Upper lobe of left lung (tissue), 6 donors: ENCODE data around the gene OTOP1. TPM values are rescaled to one million over a fixed set of nuclear protein-coding genes. Genes with fewer than 3 reads are reported as not detected.
A peak's percentile ranks its signal among the peaks of the same experiment; 100 is the strongest.
"Not testable (repeated sequence)": the region's sequence is repeated elsewhere in the genome, so short reads cannot be mapped to it uniquely, and the experiment has no call there.

Experiments
- ATAC-seq, 2 donors: fragments of 200-7000 bp; cut with Tn5 transposase; one replicate each; pipeline ENCODE4 v1.9.1; 2022; ENCODE audit warnings: mild to moderate bottlenecking in 2 of 2, moderate library complexity in 2 of 2; ENCODE audit not compliant: low FRiP score in 2 of 2
- DNase-seq, 2 donors: peaks; one replicate each; pipeline ENCODE4 v3.0.0-alpha.2; 2019 to 2020
- H3K27ac ChIP-seq, 4 donors: fragments of 200-600 bp; sonication (generic); one replicate each; pipeline ENCODE4 v1.5.1; 2016 to 2019
- H3K27me3 ChIP-seq, 4 donors: fragments of 200-600 bp; sonication (generic); one replicate each; pipeline ENCODE4 v1.5.1; 2017 to 2019
- H3K36me3 ChIP-seq, 4 donors: fragments of 200-600 bp; sonication (generic); one replicate each; pipeline ENCODE4 v1.5.1; 2016 to 2019
- H3K4me1 ChIP-seq, 4 donors: fragments of 200-600 bp; sonication (generic); one replicate each; pipeline ENCODE4 v1.5.1; 2018 to 2019
- H3K4me3 ChIP-seq, 4 donors: fragments of 200-600 bp; sonication (generic); one replicate each; pipeline ENCODE4 v1.5.1; 2017 to 2019; ENCODE audit warnings: mild to moderate bottlenecking in 2 of 4, moderate library complexity in 1 of 4
- H3K9me3 ChIP-seq, 4 donors: fragments of 200-600 bp; sonication (generic); one replicate each; pipeline ENCODE4 v1.5.1; 2018 to 2019
- EP300 ChIP-seq, 4 donors: sonication (generic); formaldehyde crosslinking; IDR thresholded peaks; one replicate each; pipeline ENCODE4 v1.5.1; 2017; ENCODE audit warnings: antibody characterized with exemption in 4 of 4, control low read depth in 2 of 4
- POLR2A ChIP-seq, 4 donors: fragments of 450-650 bp; IDR thresholded peaks; one replicate each; pipeline ENCODE4 v1.5.1; 2016 to 2017; ENCODE audit warnings: antibody characterized with exemption in 4 of 4, mild to moderate bottlenecking in 2 of 4
- POLR2AphosphoS5 ChIP-seq, 2 donors: sonication (generic); formaldehyde crosslinking; IDR thresholded peaks; one replicate each; pipeline ENCODE4 v1.5.1; 2017; ENCODE audit warnings: antibody characterized with exemption in 2 of 2
- WGBS, 2 donors: methylation state at CpG; one replicate each; pipeline ENCODE4 v1.1.5; 2017 to 2018; 5-methylcytosine and 5-hydroxymethylcytosine counted together
- total RNA-seq, 6 donors: library from RNA; depleted of rRNA in 4 of 6; stranded (reverse); fragments of >200 nt in 4 of 6; gene quantifications; one replicate each; pipeline versions ENCODE4 v1.1.0 to v1.2.1, GENCODE V29; 2016 to 2021
- TF ChIP-seq, protein P1 (sequence below), 6 experiments: fragments of 450-650 bp in 4 of 6; fragments of 200-600 bp in 2 of 6; sonication (generic) in 2 of 6; IDR thresholded peaks; one replicate each; pipeline ENCODE4 v1.5.1; 2016 to 2019; ENCODE audit warnings: antibody characterized with exemption in 6 of 6
- donor health status: DM: no; HTN: no; CAD: no; lungs with moderate emphysema.
- donor health status: DM: no; HTN: yes; CAD: no; lungs with severe emphysema.

The OTOP1 gene
- total RNA-seq, 6 donors from 2014 or later: not detected

DNA sequence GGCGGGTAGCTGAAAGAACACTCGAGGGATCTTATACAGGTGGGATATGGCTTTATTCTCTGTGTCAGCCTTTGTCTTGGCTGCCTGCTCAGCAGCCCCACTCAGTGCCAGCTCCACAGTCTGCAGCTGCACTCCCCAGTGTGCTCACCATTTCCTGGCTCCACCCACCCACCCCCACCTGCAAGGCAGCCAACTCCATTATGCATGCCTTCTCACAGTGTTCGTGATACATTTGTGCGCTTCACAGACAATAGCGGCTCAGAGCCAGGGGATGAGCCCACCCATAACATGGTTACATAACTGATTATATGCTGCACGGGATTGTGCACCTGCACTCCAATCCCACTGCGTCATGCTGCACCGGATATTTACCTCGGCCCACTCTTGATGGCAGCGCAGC lies 30.1 kb upstream of the OTOP1 start:
- peak in 1 of 2 donors; percentile 38 for ATAC-seq
- H3K27ac ChIP-seq: no peak overlapping the region
- no peak for TF ChIP-seq EP300 (IDR thresholded peaks at IDR 0.05)
- TF ChIP-seq POLR2AphosphoS5 (IDR thresholded peaks at IDR 0.05): no peak
- TF ChIP-seq POLR2A (IDR thresholded peaks at IDR 0.05): no peak
- TF ChIP-seq, protein P1, sequence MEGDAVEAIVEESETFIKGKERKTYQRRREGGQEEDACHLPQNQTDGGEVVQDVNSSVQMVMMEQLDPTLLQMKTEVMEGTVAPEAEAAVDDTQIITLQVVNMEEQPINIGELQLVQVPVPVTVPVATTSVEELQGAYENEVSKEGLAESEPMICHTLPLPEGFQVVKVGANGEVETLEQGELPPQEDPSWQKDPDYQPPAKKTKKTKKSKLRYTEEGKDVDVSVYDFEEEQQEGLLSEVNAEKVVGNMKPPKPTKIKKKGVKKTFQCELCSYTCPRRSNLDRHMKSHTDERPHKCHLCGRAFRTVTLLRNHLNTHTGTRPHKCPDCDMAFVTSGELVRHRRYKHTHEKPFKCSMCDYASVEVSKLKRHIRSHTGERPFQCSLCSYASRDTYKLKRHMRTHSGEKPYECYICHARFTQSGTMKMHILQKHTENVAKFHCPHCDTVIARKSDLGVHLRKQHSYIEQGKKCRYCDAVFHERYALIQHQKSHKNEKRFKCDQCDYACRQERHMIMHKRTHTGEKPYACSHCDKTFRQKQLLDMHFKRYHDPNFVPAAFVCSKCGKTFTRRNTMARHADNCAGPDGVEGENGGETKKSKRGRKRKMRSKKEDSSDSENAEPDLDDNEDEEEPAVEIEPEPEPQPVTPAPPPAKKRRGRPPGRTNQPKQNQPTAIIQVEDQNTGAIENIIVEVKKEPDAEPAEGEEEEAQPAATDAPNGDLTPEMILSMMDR (IDR thresholded peaks at IDR 0.05): no peak

DNA sequence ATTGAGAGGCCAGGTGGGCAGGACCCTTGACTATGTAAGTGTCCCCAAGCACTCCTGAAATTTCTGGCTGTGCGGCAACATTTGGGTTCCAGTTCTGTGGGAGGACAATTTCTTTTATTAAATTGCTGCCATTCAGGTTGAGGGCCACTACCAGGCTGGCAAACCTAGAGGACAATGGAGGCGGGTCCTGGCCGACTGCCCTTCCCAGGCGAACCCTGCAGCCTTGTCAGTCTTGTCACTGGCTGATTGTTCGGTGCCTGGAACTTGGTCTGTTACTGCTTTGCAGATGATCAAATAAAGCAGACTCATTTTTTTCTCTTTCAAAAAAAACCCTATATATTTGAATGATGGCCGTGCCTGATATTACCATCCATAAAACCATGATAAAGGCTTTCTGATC lies 27.9 kb upstream of the OTOP1 start:
- Histone ChIP-seq H3K4me3 (no peak overlapping the region), H3K36me3 (no peaks in the 10 kb centered on the region), H3K27ac (no peak overlapping the region), H3K4me1 (peaks cover 0 to 4% (median 3%) of the 10 kb centered on the region in 4 donors), H3K27me3 (no peaks in the 10 kb centered on the region), H3K9me3 (no peaks in the 10 kb centered on the region)
- TF ChIP-seq POLR2A (IDR thresholded peaks at IDR 0.05): no peak
- 57 to 64% methylated on average over 6 of the region's 6 CpGs for WGBS, 2 donors
- ATAC-seq (no peak), DNase-seq (no peak)

More for the DNA sequence above, 30.1 kb upstream of the OTOP1 start:
- H3K27me3 ChIP-seq: no peaks in the 10 kb centered on the region
- H3K36me3 ChIP-seq: no peaks in the 10 kb centered on the region
- no peak overlapping the region for H3K4me3 ChIP-seq
- WGBS, 2 donors: 69 to 73% methylated on average over 8 to 10 of the region's 10 CpGs
- H3K4me1 ChIP-seq: peaks cover 0 to 4% (median 3%) of the 10 kb centered on the region in 4 donors
- DNase-seq: no peak
- no peaks in the 10 kb centered on the region for H3K9me3 ChIP-seq

DNA sequence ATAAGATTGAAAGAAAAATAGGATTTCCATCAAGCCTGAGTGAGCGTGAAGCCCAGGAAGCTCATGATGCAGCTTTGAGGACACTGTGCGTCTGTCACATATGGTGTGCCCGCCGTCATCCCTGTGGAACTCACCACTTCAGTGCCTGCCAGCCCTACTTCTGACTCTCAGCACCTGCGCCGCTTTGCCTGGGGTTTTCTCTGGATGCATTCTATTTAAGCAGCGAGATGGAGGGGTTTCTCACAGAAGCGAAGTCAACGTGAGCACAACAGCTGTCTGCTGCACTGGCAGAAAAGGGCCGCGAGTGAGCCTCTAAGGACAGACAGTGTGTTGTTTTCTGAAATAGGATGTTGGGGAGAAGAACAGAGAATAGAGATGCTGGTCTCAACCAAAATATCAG lies 27.5 kb upstream of the OTOP1 start:
- H3K27me3 ChIP-seq: no peaks in the 10 kb centered on the region
- H3K4me3 ChIP-seq: no peak overlapping the region
- H3K4me1 ChIP-seq: peaks cover 0 to 8% (median 2%) of the 10 kb centered on the region in 4 donors
- no peaks in the 10 kb centered on the region for H3K36me3 ChIP-seq
- TF ChIP-seq POLR2A (IDR thresholded peaks at IDR 0.05) (no peak), EP300 (IDR thresholded peaks at IDR 0.05) (no peak), POLR2AphosphoS5 (IDR thresholded peaks at IDR 0.05) (no peak)
- TF ChIP-seq, protein P1 (IDR thresholded peaks at IDR 0.05): no peak
- no peaks in the 10 kb centered on the region for H3K9me3 ChIP-seq
- DNase-seq (no peak), ATAC-seq (no peak)
- H3K27ac ChIP-seq: no peak overlapping the region
- WGBS, 2 donors: 82 to 88% methylated on average over 11 of the region's 11 CpGs

DNA sequence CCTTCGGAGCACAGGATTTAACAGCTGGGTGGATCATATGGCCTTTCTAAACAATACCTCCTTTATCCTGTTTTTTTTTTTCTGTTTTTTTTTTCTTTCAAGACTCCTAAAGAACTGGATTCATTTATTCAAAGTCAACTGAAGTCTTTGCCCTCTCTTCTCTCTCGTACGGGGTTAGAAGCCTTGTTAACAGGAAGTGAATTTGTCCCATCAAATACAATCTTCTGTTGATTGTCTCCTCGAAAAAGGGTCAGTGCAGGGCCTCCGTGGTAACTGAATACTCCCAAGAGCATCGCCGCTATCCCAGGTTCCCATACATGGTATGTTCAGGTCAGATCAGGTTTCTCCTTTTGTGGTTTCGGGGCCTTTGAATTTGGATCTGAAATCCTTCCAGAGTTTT lies 23.1 kb upstream of the OTOP1 start:
- 81 to 90% methylated on average over 8 of the region's 8 CpGs for WGBS, 2 donors
- no peak for DNase-seq
- Histone ChIP-seq H3K36me3 (peaks cover under 1 to 8% (median 3%) of the 10 kb centered on the region in 4 donors), H3K27me3 (no peaks in the 10 kb centered on the region), H3K4me3 (no peak overlapping the region), H3K9me3 (no peaks in the 10 kb centered on the region), H3K27ac (no peak overlapping the region), H3K4me1 (peaks cover 17 to 30% (median 18%) of the 10 kb centered on the region in 4 donors)
- ATAC-seq: no peak
- TF ChIP-seq, protein P1 (IDR thresholded peaks at IDR 0.05): no peak
- TF ChIP-seq POLR2AphosphoS5 (IDR thresholded peaks at IDR 0.05) (no peak), EP300 (IDR thresholded peaks at IDR 0.05) (no peak), POLR2A (IDR thresholded peaks at IDR 0.05) (no peak)

DNA sequence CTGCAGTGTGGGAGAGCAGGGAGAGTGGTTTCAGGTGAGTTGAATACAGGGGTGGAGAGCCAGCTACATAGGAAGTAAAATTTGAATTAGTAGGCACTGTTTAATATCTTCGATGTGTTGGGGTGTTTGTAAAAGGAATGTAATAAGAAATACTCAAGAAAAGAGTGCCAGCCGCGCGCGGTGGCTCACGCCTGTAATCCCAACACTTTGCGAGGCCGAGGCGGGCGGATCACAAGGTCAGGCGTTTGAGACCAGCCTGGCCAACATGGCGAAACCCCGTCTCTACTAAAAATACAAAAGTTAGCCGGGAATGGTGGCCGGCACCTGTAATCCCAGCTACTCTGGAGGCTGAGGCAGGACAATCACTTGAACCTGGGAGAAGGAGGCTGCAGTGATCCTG lies 22.6 kb upstream of the OTOP1 start:
- WGBS, 2 donors: 92 to 94% methylated on average over 15 of the region's 15 CpGs
- peak in 1 of 2 donors; percentile 52 for DNase-seq
- Histone ChIP-seq H3K27ac (peak overlapping the region in 1 of 4 donors; percentile 97), H3K4me1 (peaks cover 17 to 30% (median 18%) of the 10 kb centered on the region in 4 donors), H3K36me3 (peaks cover 6 to 13% (median 7%) of the 10 kb centered on the region in 4 donors)
- not testable (repeated sequence) for H3K4me3 ChIP-seq, ATAC-seq, H3K9me3 ChIP-seq, H3K27me3 ChIP-seq

DNA sequence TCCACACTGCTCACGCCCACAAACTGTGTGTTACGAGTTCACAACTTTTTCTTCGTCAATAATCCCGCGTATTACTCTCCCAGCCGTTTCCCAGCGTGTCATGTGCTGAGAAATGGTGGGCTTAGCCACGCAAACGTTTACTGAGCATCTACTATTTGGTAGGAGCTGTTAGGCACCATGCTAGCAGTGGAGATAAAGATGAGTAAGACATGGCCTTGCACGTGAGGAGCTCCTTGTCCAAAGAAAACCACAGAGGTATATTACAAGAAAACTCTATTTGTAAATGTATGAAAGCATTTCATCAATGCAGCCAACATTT lies 22.1 kb upstream of the OTOP1 start:
- peak overlapping the region; percentile 88 to 97 (median 94) for H3K27ac ChIP-seq
- H3K4me3 ChIP-seq: peak overlapping the region in 3 of 4 donors; percentile 59 to 79 (median 61)
- no peak for ATAC-seq
- peaks cover 6 to 18% (median 12%) of the 10 kb centered on the region in 4 donors for H3K36me3 ChIP-seq
- H3K27me3 ChIP-seq: no peaks in the 10 kb centered on the region
- DNase-seq: no peak
- no peak for TF ChIP-seq EP300 (IDR thresholded peaks at IDR 0.05)
- TF ChIP-seq POLR2AphosphoS5 (IDR thresholded peaks at IDR 0.05): no peak
- TF ChIP-seq POLR2A (IDR thresholded peaks at IDR 0.05): no peak
- TF ChIP-seq, protein P1 (IDR thresholded peaks at IDR 0.05): no peak
- H3K9me3 ChIP-seq: no peaks in the 10 kb centered on the region
- peaks cover 17 to 30% (median 18%) of the 10 kb centered on the region in 4 donors for H3K4me1 ChIP-seq
- 37 to 44% methylated on average over 10 of the region's 10 CpGs for WGBS, 2 donors
